Fibroblast of lung (primary cell): ENCODE results near the gene NAA16. TPM values are rescaled to one million over a fixed set of nuclear protein-coding genes. Genes with fewer than 3 reads are reported as not detected.

Experiments
- DNase-seq, 2 donors: peaks; one replicate each; pipeline versions ENCODE4 v3.0.0 to v3.0.0-alpha.2; 2010; ENCODE audit warnings: low read depth in 2 of 2
- H2AFZ ChIP-seq: 2 replicates; pipeline ENCODE4 v1.5.1; 2012; ENCODE audit warnings: low read length, control low read depth, inconsistent platforms
- H3K27ac ChIP-seq: 2 replicates; pipeline ENCODE4 v1.5.1; 2011; ENCODE audit warnings: low read length, control low read depth; ENCODE audit not compliant: insufficient read depth
- H3K27me3 ChIP-seq: 2 replicates; pipeline ENCODE4 v1.5.1; 2011; ENCODE audit warnings: mild to moderate bottlenecking, low read length; ENCODE audit not compliant: control insufficient read depth, insufficient read depth
- H3K36me3 ChIP-seq: 2 replicates; pipeline ENCODE4 v1.5.1; 2011; ENCODE audit warnings: low read length; ENCODE audit not compliant: control insufficient read depth, insufficient read depth
- H3K4me1 ChIP-seq: 2 replicates; pipeline ENCODE4 v1.5.1; 2011; ENCODE audit warnings: low read length; ENCODE audit not compliant: control insufficient read depth, insufficient read depth; ENCODE audit errors: extremely low read depth
- H3K4me2 ChIP-seq: 2 replicates; pipeline ENCODE4 v1.5.1; 2011; ENCODE audit warnings: low read length, control low read depth; ENCODE audit not compliant: insufficient read depth; ENCODE audit errors: extremely low read depth
- H3K4me3 ChIP-seq, 4 experiments: fragments of 200-600 bp in 1 of 4; sonication (generic) in 1 of 4; replicated peaks in 1 of 4; 2 replicates each; pipeline ENCODE4 v1.5.1; 2011 to 2016; ENCODE audit warnings: low read length in 4 of 4, low read depth in 3 of 4, mild to moderate bottlenecking in 3 of 4, control low read depth in 2 of 4, inconsistent platforms in 1 of 4, mixed read lengths in 1 of 4; ENCODE audit not compliant: insufficient read depth in 1 of 4; ENCODE audit errors: control extremely low read depth in 1 of 4
- H3K79me2 ChIP-seq: 2 replicates; pipeline ENCODE4 v1.5.1; 2012; ENCODE audit warnings: mild to moderate bottlenecking, low read length, inconsistent platforms; ENCODE audit not compliant: control insufficient read depth, insufficient read depth
- H3K9ac ChIP-seq: 2 replicates; pipeline ENCODE4 v1.5.1; 2011; ENCODE audit warnings: mild to moderate bottlenecking, low read length, control low read depth; ENCODE audit not compliant: insufficient read depth
- H3K9me3 ChIP-seq: 2 replicates; pipeline ENCODE4 v1.5.1; 2012; ENCODE audit warnings: low read depth, low read length; ENCODE audit not compliant: control insufficient read depth, insufficient read depth
- H4K20me1 ChIP-seq: 2 replicates; pipeline ENCODE4 v1.5.1; 2011; ENCODE audit warnings: low read length; ENCODE audit not compliant: control insufficient read depth, insufficient read depth; ENCODE audit errors: extremely low read depth
- EZH2 ChIP-seq: IDR thresholded peaks from 2 replicates; pipeline ENCODE4 v1.5.1; 2012; ENCODE audit warnings: low read length, control low read depth, mild to moderate bottlenecking; ENCODE audit errors: missing control alignments
- polyA plus RNA-seq, 2 donors: library from polyadenylated mRNA; depleted of rRNA in 1 of 2; stranded (reverse) in 1 of 2; unstranded in 1 of 2; fragments of >200 nt; gene quantifications; 2 replicates each; pipeline ENCODE4 v1.2.1, GENCODE V29; 2011 to 2012; ENCODE audit warnings: missing spikeins in 1 of 2
- total RNA-seq: library from RNA; depleted of rRNA; stranded (reverse); fragments of >200 nt; gene quantifications from 2 replicates; pipeline ENCODE4 v1.2.1, GENCODE V29; 2014
- TF ChIP-seq, protein P1 (sequence below), 2 donors: IDR thresholded peaks in 1 of 2; conservative IDR thresholded peaks in 1 of 2; 1 replicate in 1 of 2; 2 replicates in 1 of 2; pipeline ENCODE4 v1.5.1; 2011 to 2012; ENCODE audit warnings: low read length in 2 of 2, control low read depth in 1 of 2, inconsistent platforms in 1 of 2, low read depth in 1 of 2, mild to moderate bottlenecking in 1 of 2

NAA16 gene
- total and polyA plus RNA-seq, 2 donors (not counting 1 experiment from before 2014, with no cell fraction given), result 7.9 to 8.3 TPM

DNA sequence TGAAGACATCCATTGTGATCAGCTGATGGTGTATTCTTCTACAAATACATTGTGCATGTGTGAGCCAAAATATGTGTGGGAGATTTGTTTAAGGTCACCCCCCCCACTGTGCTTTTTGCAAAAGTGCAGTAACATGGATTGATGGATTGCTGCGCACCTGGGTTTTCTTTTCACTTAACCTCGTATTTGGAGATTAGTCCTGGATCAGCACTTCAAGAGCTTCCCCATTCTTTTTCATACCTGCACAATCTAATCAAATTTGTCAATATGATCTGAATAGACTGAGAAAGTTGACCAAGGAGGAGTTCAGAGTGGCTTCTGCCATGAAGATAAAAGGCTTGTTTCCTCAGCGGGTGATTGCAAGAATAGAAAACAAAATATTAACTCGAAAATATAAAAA is 23.7 kb downstream of the NAA16 start:
- Histone ChIP-seq H3K36me3 (no peaks in the 10 kb centered on the region), H3K4me2 (no peak overlapping the region), H4K20me1 (no peaks in the 10 kb centered on the region), H3K27me3 (no peaks in the 10 kb centered on the region), H2AFZ (no peak overlapping the region), H3K79me2 (no peaks in the 10 kb centered on the region), H3K4me1 (no peaks in the 10 kb centered on the region), H3K9ac (no peak overlapping the region), H3K9me3 (no peaks in the 10 kb centered on the region), H3K27ac (no peak overlapping the region), H3K4me3 (no peak overlapping the region)
- no peak for DNase-seq
- TF ChIP-seq, protein P1, sequence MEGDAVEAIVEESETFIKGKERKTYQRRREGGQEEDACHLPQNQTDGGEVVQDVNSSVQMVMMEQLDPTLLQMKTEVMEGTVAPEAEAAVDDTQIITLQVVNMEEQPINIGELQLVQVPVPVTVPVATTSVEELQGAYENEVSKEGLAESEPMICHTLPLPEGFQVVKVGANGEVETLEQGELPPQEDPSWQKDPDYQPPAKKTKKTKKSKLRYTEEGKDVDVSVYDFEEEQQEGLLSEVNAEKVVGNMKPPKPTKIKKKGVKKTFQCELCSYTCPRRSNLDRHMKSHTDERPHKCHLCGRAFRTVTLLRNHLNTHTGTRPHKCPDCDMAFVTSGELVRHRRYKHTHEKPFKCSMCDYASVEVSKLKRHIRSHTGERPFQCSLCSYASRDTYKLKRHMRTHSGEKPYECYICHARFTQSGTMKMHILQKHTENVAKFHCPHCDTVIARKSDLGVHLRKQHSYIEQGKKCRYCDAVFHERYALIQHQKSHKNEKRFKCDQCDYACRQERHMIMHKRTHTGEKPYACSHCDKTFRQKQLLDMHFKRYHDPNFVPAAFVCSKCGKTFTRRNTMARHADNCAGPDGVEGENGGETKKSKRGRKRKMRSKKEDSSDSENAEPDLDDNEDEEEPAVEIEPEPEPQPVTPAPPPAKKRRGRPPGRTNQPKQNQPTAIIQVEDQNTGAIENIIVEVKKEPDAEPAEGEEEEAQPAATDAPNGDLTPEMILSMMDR (conservative IDR thresholded peaks at IDR 0.05 in 1 of 2, IDR thresholded peaks at IDR 0.05 in 1 of 2; ENCODE audit: low read depth in 1 of 2, low read length in 2 of 2), result no peak
- no peak for TF ChIP-seq EZH2

DNA sequence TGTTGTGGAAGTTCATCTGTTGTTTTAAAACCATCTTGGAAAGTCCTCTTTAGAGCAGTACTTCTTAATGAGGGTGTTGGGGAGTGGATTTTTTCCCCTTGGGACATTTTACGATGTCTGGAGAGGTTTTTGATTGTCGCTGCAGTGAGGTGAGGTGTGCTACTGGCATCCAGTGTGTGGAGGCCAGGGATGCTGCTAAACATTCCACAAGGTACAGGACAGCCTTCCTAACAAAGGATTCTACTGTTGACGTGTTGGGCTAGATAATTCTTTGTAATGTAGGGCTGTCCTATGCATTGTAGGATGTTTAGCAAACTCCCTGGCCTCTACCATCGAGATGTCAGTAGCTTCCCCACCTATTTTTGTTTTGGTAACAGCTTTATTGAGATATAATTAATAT is 33.3 kb downstream of the NAA16 start:
- no peak overlapping the region for H2AFZ ChIP-seq
- no peaks in the 10 kb centered on the region for H4K20me1 ChIP-seq
- TF ChIP-seq, protein P1 (conservative IDR thresholded peaks at IDR 0.05 in 1 of 2, IDR thresholded peaks at IDR 0.05 in 1 of 2; ENCODE audit: low read depth in 1 of 2, low read length in 2 of 2), result no peak
- TF ChIP-seq EZH2, result no peak
- DNase-seq, result no peak
- no peaks in the 10 kb centered on the region for H3K79me2 ChIP-seq
- no peak overlapping the region for H3K4me3 ChIP-seq
- H3K4me1 ChIP-seq, result no peaks in the 10 kb centered on the region
- no peak overlapping the region for H3K4me2 ChIP-seq
- H3K27me3 ChIP-seq, result no peaks in the 10 kb centered on the region
- H3K9ac ChIP-seq, result no peak overlapping the region
- H3K9me3 ChIP-seq, result no peaks in the 10 kb centered on the region
- H3K27ac ChIP-seq, result no peak overlapping the region
- no peaks in the 10 kb centered on the region for H3K36me3 ChIP-seq

DNA sequence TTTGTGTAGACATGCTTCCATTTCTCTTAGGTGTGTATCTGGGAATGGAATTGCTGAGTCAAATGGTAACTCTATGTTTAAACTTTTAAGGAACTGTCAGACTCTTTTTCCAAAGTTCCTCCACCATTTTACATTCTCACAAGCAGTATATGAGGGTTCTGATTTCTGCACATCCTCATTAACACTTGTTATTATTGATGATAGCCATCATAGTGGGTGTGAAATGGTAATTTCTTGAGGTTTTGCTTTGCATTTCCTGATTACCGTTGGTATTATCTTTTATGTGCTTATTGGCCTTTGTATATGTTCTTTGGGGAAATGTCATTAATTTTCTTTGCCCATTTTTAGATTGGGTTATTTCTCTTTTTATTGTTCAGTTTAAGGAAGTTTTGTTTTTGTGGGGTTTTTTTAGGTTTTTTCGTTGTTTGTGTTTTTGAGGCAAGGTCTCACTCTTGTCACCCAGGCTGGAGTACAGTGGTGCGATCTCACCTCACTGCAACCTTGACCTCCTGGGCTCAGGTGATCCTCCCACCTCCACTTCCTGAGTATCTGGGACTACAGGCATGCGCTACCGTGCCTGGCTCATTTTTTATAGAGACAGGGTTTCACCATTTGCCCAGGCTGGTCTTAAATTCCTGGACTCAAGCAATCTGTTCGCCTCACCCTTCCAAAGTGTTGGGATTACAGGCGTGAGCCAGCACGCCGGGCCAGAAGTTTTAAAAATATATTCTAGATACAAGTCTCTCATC is 34.3 kb downstream of the NAA16 start:
- no peak overlapping the region for H3K27ac ChIP-seq
- no peaks in the 10 kb centered on the region for H4K20me1 ChIP-seq
- no peak overlapping the region for H3K4me2 ChIP-seq
- no peaks in the 10 kb centered on the region for H3K4me1 ChIP-seq
- no peaks in the 10 kb centered on the region for H3K9me3 ChIP-seq
- no peaks in the 10 kb centered on the region for H3K27me3 ChIP-seq
- peak; percentile 3 to 9 for DNase-seq
- TF ChIP-seq, protein P1 (conservative IDR thresholded peaks at IDR 0.05 in 1 of 2, IDR thresholded peaks at IDR 0.05 in 1 of 2; ENCODE audit: low read depth in 1 of 2, low read length in 2 of 2), result no peak
- TF ChIP-seq EZH2, result no peak
- H3K4me3 ChIP-seq, result no peak overlapping the region
- no peaks in the 10 kb centered on the region for H3K36me3 ChIP-seq
- no peak overlapping the region for H2AFZ ChIP-seq
- no peaks in the 10 kb centered on the region for H3K79me2 ChIP-seq
- H3K9ac ChIP-seq, result no peak overlapping the region
